ENCODE measurements around the gene ZDHHC12.

Gene ZDHHC12

DNA sequence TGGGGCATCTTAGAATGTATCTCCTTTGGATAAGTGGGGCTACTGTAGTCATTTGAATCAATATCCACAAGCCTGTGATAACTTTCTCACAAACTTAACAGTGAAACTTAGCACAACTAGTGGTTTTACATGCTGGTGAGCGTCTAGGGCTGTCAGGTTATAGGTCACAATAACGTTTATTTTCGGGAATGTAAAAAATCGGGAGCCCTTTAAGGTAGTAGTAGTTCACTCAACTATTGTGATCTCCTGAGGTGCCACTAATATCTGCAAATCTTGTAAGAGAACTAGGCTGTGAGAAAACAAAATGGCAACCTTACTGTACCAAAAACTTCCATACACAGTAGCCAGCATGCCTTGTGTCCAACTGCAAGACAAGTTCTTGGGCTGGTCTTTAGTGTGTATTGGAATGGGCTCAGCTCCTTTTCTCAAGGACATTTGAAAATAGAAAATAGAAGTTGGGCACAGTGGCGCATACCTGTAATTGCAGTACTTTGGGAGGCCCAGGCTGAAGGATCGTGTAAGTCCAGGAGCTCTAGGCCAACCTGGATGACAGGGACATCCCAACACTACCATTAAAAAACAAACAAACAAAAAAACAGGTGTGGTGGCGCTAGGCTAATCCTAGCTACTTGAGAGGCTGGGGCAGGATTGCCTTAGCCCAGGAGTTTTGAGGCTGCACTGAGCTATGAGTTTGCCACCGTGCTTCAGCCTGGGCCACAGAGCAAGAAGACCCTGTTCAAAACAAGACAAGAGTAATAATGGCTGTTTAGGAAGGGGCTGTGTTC lies 26.8 kb downstream of the ZDHHC12 start (continued):
- TF ChIP-seq ZNF221 (tag by site-specific recombination; IDR thresholded peaks at IDR 0.05; ENCODE audit: borderline replicate concordance) (no peak), HOXD13 (CRISPR knock-in tag; IDR thresholded peaks at IDR 0.05; ENCODE audit: borderline replicate concordance) (no peak), ZNF2 (tag by site-specific recombination; IDR thresholded peaks at IDR 0.05) (0 out of 2 replicates have a peak, but pooled peaks have one; percentile 5), ZNF76 (tag by site-specific recombination; IDR thresholded peaks at IDR 0.05; ENCODE audit: borderline replicate concordance, low read depth) (no peak), ZNF549 (tag by site-specific recombination; IDR thresholded peaks at IDR 0.05) (no peak), SP7 (tag by site-specific recombination; IDR thresholded peaks at IDR 0.05) (no peak), ZNF175 (tag by site-specific recombination; IDR thresholded peaks at IDR 0.05) (no peak), TCF7L2 (IDR thresholded peaks at IDR 0.05; ENCODE audit: borderline replicate concordance, low read depth, low read length) (no peak), HOXC10 (CRISPR knock-in tag; IDR thresholded peaks at IDR 0.05) (no peak), ZNF302 (tag by site-specific recombination; IDR thresholded peaks at IDR 0.05; ENCODE audit: low read depth) (no peak), REPIN1 (tag by site-specific recombination; IDR thresholded peaks at IDR 0.05; ENCODE audit: low read depth) (0 out of 2 replicates have a peak, but pooled peaks have one; percentile 24), ZNF624 (tag by site-specific recombination; IDR thresholded peaks at IDR 0.05) (no peak), ZNF335 (tag by site-specific recombination; conservative IDR thresholded peaks at IDR 0.05) (0 out of 2 replicates have a peak, but pooled peaks have one; percentile 19), ZNF19 (tag by site-specific recombination; IDR thresholded peaks at IDR 0.05; ENCODE audit: low read depth) (no peak), PRDM1 (tag by site-specific recombination; IDR thresholded peaks at IDR 0.05) (no peak)
- TF ChIP-seq, protein P1, sequence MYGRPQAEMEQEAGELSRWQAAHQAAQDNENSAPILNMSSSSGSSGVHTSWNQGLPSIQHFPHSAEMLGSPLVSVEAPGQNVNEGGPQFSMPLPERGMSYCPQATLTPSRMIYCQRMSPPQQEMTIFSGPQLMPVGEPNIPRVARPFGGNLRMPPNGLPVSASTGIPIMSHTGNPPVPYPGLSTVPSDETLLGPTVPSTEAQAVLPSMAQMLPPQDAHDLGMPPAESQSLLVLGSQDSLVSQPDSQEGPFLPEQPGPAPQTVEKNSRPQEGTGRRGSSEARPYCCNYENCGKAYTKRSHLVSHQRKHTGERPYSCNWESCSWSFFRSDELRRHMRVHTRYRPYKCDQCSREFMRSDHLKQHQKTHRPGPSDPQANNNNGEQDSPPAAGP (tag by site-specific recombination; IDR thresholded peaks at IDR 0.05): no peak
- TF ChIP-seq, protein P2, sequence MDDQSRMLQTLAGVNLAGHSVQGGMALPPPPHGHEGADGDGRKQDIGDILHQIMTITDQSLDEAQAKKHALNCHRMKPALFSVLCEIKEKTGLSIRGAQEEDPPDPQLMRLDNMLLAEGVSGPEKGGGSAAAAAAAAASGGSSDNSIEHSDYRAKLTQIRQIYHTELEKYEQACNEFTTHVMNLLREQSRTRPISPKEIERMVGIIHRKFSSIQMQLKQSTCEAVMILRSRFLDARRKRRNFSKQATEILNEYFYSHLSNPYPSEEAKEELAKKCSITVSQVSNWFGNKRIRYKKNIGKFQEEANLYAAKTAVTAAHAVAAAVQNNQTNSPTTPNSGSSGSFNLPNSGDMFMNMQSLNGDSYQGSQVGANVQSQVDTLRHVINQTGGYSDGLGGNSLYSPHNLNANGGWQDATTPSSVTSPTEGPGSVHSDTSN (CRISPR knock-in tag; IDR thresholded peaks at IDR 0.05): no peak
- TF ChIP-seq, protein P3, sequence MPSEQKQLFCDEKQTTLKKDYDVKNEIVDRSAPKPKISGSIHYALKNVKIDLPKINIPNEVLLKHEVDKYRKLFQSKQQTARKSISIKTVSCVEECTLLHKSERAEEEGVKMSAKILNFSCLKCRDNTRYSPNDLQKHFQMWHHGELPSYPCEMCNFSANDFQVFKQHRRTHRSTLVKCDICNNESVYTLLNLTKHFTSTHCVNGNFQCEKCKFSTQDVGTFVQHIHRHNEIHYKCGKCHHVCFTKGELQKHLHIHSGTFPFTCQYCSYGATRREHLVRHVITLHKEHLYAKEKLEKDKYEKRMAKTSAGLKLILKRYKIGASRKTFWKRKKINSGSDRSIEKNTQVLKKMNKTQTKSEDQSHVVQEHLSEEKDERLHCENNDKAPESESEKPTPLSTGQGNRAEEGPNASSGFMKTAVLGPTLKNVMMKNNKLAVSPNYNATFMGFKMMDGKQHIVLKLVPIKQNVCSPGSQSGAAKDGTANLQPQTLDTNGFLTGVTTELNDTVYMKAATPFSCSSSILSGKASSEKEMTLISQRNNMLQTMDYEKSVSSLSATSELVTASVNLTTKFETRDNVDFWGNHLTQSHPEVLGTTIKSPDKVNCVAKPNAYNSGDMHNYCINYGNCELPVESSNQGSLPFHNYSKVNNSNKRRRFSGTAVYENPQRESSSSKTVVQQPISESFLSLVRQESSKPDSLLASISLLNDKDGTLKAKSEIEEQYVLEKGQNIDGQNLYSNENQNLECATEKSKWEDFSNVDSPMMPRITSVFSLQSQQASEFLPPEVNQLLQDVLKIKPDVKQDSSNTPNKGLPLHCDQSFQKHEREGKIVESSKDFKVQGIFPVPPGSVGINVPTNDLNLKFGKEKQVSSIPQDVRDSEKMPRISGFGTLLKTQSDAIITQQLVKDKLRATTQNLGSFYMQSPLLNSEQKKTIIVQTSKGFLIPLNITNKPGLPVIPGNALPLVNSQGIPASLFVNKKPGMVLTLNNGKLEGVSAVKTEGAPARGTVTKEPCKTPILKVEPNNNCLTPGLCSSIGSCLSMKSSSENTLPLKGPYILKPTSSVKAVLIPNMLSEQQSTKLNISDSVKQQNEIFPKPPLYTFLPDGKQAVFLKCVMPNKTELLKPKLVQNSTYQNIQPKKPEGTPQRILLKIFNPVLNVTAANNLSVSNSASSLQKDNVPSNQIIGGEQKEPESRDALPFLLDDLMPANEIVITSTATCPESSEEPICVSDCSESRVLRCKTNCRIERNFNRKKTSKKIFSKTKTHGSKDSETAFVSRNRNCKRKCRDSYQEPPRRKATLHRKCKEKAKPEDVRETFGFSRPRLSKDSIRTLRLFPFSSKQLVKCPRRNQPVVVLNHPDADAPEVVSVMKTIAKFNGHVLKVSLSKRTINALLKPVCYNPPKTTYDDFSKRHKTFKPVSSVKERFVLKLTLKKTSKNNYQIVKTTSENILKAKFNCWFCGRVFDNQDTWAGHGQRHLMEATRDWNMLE (tag by site-specific recombination; conservative IDR thresholded peaks at IDR 0.05; ENCODE audit: low read depth): no peak
- TF ChIP-seq, protein P4, sequence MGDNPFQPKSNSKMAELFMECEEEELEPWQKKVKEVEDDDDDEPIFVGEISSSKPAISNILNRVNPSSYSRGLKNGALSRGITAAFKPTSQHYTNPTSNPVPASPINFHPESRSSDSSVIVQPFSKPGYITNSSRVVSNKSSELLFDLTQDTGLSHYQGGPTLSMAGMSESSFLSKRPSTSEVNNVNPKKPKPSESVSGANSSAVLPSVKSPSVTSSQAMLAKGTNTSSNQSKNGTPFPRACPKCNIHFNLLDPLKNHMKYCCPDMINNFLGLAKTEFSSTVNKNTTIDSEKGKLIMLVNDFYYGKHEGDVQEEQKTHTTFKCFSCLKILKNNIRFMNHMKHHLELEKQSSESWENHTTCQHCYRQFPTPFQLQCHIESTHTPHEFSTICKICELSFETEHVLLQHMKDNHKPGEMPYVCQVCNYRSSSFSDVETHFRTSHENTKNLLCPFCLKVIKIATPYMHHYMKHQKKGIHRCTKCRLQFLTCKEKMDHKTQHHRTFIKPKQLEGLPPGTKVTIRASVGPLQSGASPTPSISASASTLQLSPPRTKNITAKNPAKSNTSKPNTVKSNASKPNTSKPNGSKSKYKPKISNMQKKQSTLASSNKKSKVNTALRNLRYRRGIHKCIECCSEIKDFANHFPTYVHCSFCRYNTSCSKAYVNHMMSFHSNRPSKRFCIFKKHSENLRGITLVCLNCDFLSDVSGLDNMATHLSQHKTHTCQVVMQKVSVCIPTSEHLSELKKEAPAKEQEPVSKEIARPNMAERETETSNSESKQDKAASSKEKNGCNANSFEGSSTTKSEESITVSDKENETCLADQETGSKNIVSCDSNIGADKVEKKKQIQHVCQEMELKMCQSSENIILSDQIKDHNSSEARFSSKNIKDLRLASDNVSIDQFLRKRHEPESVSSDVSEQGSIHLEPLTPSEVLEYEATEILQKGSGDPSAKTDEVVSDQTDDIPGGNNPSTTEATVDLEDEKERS (tag by site-specific recombination; IDR thresholded peaks at IDR 0.05): no peak
- TF ChIP-seq, protein P5, sequence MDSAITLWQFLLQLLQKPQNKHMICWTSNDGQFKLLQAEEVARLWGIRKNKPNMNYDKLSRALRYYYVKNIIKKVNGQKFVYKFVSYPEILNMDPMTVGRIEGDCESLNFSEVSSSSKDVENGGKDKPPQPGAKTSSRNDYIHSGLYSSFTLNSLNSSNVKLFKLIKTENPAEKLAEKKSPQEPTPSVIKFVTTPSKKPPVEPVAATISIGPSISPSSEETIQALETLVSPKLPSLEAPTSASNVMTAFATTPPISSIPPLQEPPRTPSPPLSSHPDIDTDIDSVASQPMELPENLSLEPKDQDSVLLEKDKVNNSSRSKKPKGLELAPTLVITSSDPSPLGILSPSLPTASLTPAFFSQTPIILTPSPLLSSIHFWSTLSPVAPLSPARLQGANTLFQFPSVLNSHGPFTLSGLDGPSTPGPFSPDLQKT (IDR thresholded peaks at IDR 0.05; ENCODE audit: borderline replicate concordance, low read depth, low read length): no peak
- TF ChIP-seq, protein P6, sequence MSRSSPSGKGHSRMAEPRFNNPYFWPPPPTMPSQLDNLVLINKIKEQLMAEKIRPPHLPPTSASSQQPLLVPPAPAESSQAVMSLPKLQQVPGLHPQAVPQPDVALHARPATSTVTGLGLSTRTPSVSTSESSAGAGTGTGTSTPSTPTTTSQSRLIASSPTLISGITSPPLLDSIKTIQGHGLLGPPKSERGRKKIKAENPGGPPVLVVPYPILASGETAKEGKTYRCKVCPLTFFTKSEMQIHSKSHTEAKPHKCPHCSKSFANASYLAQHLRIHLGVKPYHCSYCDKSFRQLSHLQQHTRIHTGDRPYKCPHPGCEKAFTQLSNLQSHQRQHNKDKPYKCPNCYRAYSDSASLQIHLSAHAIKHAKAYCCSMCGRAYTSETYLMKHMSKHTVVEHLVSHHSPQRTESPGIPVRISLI (tag by site-specific recombination; IDR thresholded peaks at IDR 0.05): no peak

Measured in HEK293 (cell line).